Measurements from ENCODE around the gene LDB3. TPM values are rescaled to one million over a fixed set of nuclear protein-coding genes. Genes with fewer than 3 reads are reported as not detected.

The LDB3 gene
- total RNA-seq, 1 experiment from 2014 or later = 0.04 TPM

GRCh38 chr10:86688398-86688921, 20.1 kb downstream of the LDB3 start:
- POLR2A ChIA-PET (ENCODE audit: unreplicated experiment) = no interaction called here

GRCh38 chr10:86689146-86689545, 20.8 kb downstream of the LDB3 start:
- Histone ChIP-seq H3K4me1 (ENCODE audit: insufficient read depth, low read length) (no peaks in the 10 kb centered on the region), H3K79me2 (ENCODE audit: low read length) (no peaks in the 10 kb centered on the region), H3K9me2 (replicated peaks; ENCODE audit: low read length) (no peaks in the 10 kb centered on the region), H3K36me3 (ENCODE audit: low read depth, low read length) (no peaks in the 10 kb centered on the region), H3K4me3 (ENCODE audit: low read length) (no peak overlapping the region), H3K9me3 (ENCODE audit: low read length) (no peaks in the 10 kb centered on the region), H4K20me1 (ENCODE audit: low read length) (no peaks in the 10 kb centered on the region), H3F3A (ENCODE audit: low read length, unreplicated experiment) (no peaks in the 10 kb centered on the region), H2AFZ (ENCODE audit: low read length) (no peak overlapping the region), H3K4me2 (ENCODE audit: low read length) (no peak overlapping the region), H3K27ac (ENCODE audit: low read length) (no peak overlapping the region), H3K27me3 (ENCODE audit: low read length) (no peaks in the 10 kb centered on the region), H3K9ac (ENCODE audit: low read length) (no peak overlapping the region)
- DNase-seq (no peak), ATAC-seq (no peak)
- TF ChIP-seq CTCF (conservative IDR thresholded peaks at IDR 0.05; ENCODE audit: low read depth, low read length) (no peak), EZH2 (IDR thresholded peaks at IDR 0.05; ENCODE audit: low read length, unreplicated experiment) (no peak)
- BruUV-seq (replicated peaks) = no TSS peak
- ChIA-PET CTCF (no interaction called here), POLR2A (ENCODE audit: unreplicated experiment) (no interaction called here)
- intact Hi-C loops (cut with micrococcal nuclease) = loop anchor here (2.0 to 10.0 kb wide), 4 partner anchors 94 to 272 kb away; partner anchors contain the start of gene WAPL

More at GRCh38 chr10:86688398-86688921, 20.1 kb downstream of the LDB3 start:
- Histone ChIP-seq H3K36me3 (ENCODE audit: low read depth, low read length) (no peaks in the 10 kb centered on the region), H3K9me2 (replicated peaks; ENCODE audit: low read length) (no peaks in the 10 kb centered on the region), H3F3A (ENCODE audit: low read length, unreplicated experiment) (no peaks in the 10 kb centered on the region), H3K4me1 (ENCODE audit: insufficient read depth, low read length) (no peaks in the 10 kb centered on the region), H3K4me3 (ENCODE audit: low read length) (no peak overlapping the region), H3K27ac (ENCODE audit: low read length) (no peak overlapping the region), H2AFZ (ENCODE audit: low read length) (no peak overlapping the region), H3K9ac (ENCODE audit: low read length) (no peak overlapping the region), H3K4me2 (ENCODE audit: low read length) (peak overlapping the region; percentile 22; the same call in 1 of the 2 replicates), H3K27me3 (ENCODE audit: low read length) (no peaks in the 10 kb centered on the region), H3K79me2 (ENCODE audit: low read length) (no peaks in the 10 kb centered on the region), H3K9me3 (ENCODE audit: low read length) (no peaks in the 10 kb centered on the region), H4K20me1 (ENCODE audit: low read length) (no peaks in the 10 kb centered on the region)
- BruUV-seq (replicated peaks) = no TSS peak
- intact Hi-C loops (cut with micrococcal nuclease) = loop anchor here (2.0 to 10.0 kb wide), 4 partner anchors 94 to 272 kb away; partner anchors contain the start of gene WAPL
- DNase-seq (peak; percentile 62), ATAC-seq (peak; percentile 77)
- CTCF ChIA-PET = no interaction called here
- TF ChIP-seq EZH2 (IDR thresholded peaks at IDR 0.05; ENCODE audit: low read length, unreplicated experiment) = no peak
- TF ChIP-seq EZH2phosphoT487 (IDR thresholded peaks at IDR 0.05; ENCODE audit: borderline replicate concordance, low read length) = no peak
- peak; percentile 70 for TF ChIP-seq CTCF (conservative IDR thresholded peaks at IDR 0.05; ENCODE audit: low read depth, low read length)

GRCh38 chr10:86690231-86690630, 21.9 kb downstream of the LDB3 start:
- intact Hi-C loops (cut with micrococcal nuclease) = no loop called here
- ChIA-PET POLR2A (ENCODE audit: unreplicated experiment) (no interaction called here), CTCF (no interaction called here)
- H3F3A ChIP-seq (ENCODE audit: low read length, unreplicated experiment) = no peaks in the 10 kb centered on the region
- no peaks in the 10 kb centered on the region for H3K9me2 ChIP-seq (replicated peaks; ENCODE audit: low read length)
- no peaks in the 10 kb centered on the region for H3K36me3 ChIP-seq (ENCODE audit: low read depth, low read length)
- H2AFZ ChIP-seq (ENCODE audit: low read length) = no peak overlapping the region
- ATAC-seq = no peak
- H3K4me1 ChIP-seq (ENCODE audit: insufficient read depth, low read length) = no peaks in the 10 kb centered on the region
- H3K4me3 ChIP-seq (ENCODE audit: low read length) = no peak overlapping the region
- TF ChIP-seq EZH2phosphoT487 (IDR thresholded peaks at IDR 0.05; ENCODE audit: borderline replicate concordance, low read length) (no peak), EZH2 (IDR thresholded peaks at IDR 0.05; ENCODE audit: low read length, unreplicated experiment) (no peak), CTCF (conservative IDR thresholded peaks at IDR 0.05; ENCODE audit: low read depth, low read length) (no peak)
- no peaks in the 10 kb centered on the region for H3K27me3 ChIP-seq (ENCODE audit: low read length)
- no peak overlapping the region for H3K27ac ChIP-seq (ENCODE audit: low read length)
- H3K4me2 ChIP-seq (ENCODE audit: low read length) = no peak overlapping the region
- H3K9me3 ChIP-seq (ENCODE audit: low read length) = no peaks in the 10 kb centered on the region
- H3K79me2 ChIP-seq (ENCODE audit: low read length) = no peaks in the 10 kb centered on the region
- no peak overlapping the region for H3K9ac ChIP-seq (ENCODE audit: low read length)
- DNase-seq = no peak
- no TSS peak for BruUV-seq (replicated peaks)
- H4K20me1 ChIP-seq (ENCODE audit: low read length) = no peaks in the 10 kb centered on the region
